Activated naive CD4-positive, alpha-beta T cell treated with anti-CD3 and anti-CD28 coated beads for 36 hours (primary cell): ENCODE results near the gene GSTM2. TPM values are rescaled to one million over a fixed set of nuclear protein-coding genes. Genes with fewer than 3 reads are reported as not detected.

Experiments
- CTCF ChIA-PET: fragments of 350-600 bp; sonication (Branson Sonifier 250); formaldehyde crosslinking; loops from one replicate; lab custom pipeline; 2021; ENCODE audit warnings: antibody characterized with exemption; lab: Charles Lee
- DNase-seq: peaks from one replicate; pipeline ENCODE4 v3.0.0-alpha.2; 2020
- H3K27ac Mint-ChIP-seq: one replicate; pipeline ENCODE4 v1.8.0; 2021; ENCODE audit warnings: mild to moderate bottlenecking, mixed read lengths
- H3K27me3 Mint-ChIP-seq: one replicate; pipeline ENCODE4 v1.8.0; 2021; ENCODE audit warnings: low read depth, mixed read lengths
- H3K36me3 Mint-ChIP-seq: one replicate; pipeline ENCODE4 v1.8.0; 2021; ENCODE audit warnings: low read depth, mixed read lengths
- H3K4me1 Mint-ChIP-seq: one replicate; pipeline ENCODE4 v1.8.0; 2021; ENCODE audit warnings: low read depth, mixed read lengths
- H3K4me3 Mint-ChIP-seq: one replicate; pipeline ENCODE4 v1.8.0; 2021; ENCODE audit warnings: mild to moderate bottlenecking, moderate library complexity, mixed read lengths
- H3K9me3 Mint-ChIP-seq: one replicate; pipeline ENCODE4 v1.8.0; 2021; ENCODE audit warnings: mixed read lengths
- intact Hi-C: fragments of 100-400 bp; cut with micrococcal nuclease; formaldehyde crosslinking; loops from one replicate; pipeline ENCODE4 v1.15.1; 2023
- total RNA-seq, 2 experiments: library from RNA; stranded (reverse); gene quantifications; one replicate each; pipeline ENCODE4 v1.2.3, GENCODE V29; 2021

Gene GSTM2
- total RNA-seq, 2 experiments from 2014 or later = 14.2 to 14.3 TPM

DNA sequence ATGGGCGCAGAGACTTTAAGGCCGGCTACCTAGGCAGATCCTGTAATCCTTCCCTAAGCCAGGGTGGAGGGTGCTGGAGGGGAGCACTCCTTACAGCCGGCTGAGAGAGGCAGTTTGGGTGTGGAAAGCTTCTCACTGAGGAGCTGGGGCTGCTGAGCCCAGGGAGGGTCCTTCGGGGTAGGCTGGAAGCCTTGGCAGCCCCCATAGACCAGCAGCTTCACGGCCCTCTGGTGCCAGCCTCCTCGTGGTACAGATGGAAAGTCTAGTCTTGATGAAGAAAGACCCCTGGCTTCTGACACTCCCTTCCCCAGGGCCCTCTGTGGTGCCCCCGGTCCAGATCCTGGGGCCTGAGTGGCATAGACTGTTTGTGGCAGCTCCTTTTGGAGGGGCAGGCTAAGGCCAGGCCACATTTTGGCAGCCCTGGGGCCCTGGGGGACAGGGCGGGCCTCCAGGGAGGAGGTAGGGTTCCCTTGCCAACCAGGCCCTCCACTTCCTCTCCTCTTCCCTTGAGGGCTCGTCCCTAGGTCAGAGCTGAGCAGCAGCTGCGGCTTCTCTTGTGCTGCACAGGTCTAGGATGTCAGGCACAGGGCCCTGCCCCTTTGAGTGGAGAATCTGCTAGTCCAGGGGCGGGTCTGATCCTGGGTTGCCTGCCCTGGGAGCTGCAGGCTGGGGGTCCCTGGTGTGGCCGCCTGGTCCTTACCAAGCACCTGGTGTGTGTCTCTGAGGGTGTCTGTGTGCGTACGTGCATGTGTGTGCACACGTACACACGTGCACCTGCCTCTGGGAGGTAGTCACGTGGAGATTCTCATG, 43.5 kb upstream of the GSTM2 start:
- intact Hi-C loops = loop anchor here (5.0 kb wide), 1 partner anchor 412 kb away; the partner anchor contains the start of gene SARS1
- Mint-ChIP-seq H3K4me3 (no peak overlapping the region), H3K27me3 (no peaks in the 10 kb centered on the region), H3K4me1 (peaks cover 31% of the 10 kb centered on the region), H3K27ac (peak overlapping the region; percentile 70), H3K9me3 (no peaks in the 10 kb centered on the region), H3K36me3 (peaks cover 15% of the 10 kb centered on the region)
- CTCF ChIA-PET = interaction anchor here (0.6 to 3.8 kb wide), 3 partner anchors 15 to 79 kb away, joined by 4 to 27 read pairs (median 5); no protein-coding TSS in a partner anchor
- no peak for DNase-seq

DNA sequence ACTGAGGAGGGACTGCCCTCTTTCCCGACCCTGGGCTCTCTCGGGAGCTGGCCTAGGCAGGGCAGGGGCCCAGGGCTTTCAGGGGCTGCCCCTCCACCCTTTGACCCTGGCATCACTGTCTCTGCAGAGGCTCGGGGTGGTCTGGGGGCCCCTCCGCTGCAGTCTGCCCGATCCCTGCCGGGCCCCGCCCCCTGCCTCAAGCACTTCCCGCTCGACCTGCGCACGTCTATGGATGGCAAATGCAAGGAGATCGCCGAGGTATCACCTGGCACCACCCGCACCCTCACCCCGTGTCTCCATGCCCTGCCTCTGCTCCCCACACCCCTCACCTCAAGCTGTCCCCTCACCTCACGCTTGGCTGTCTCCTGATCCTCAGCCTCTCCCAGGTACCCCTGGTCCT, 42.7 kb upstream of the GSTM2 start:
- CTCF ChIA-PET = interaction anchor here (0.6 to 3.8 kb wide), 3 partner anchors 14 to 92 kb away, joined by 4 to 27 read pairs (median 4); no protein-coding TSS in a partner anchor
- Mint-ChIP-seq H3K4me3 (no peak overlapping the region), H3K36me3 (peaks cover 22% of the 10 kb centered on the region), H3K4me1 (peaks cover 31% of the 10 kb centered on the region), H3K27ac (peak overlapping the region; percentile 59), H3K9me3 (no peaks in the 10 kb centered on the region), H3K27me3 (no peaks in the 10 kb centered on the region)
- intact Hi-C loops = no loop called here
- DNase-seq = no peak

DNA sequence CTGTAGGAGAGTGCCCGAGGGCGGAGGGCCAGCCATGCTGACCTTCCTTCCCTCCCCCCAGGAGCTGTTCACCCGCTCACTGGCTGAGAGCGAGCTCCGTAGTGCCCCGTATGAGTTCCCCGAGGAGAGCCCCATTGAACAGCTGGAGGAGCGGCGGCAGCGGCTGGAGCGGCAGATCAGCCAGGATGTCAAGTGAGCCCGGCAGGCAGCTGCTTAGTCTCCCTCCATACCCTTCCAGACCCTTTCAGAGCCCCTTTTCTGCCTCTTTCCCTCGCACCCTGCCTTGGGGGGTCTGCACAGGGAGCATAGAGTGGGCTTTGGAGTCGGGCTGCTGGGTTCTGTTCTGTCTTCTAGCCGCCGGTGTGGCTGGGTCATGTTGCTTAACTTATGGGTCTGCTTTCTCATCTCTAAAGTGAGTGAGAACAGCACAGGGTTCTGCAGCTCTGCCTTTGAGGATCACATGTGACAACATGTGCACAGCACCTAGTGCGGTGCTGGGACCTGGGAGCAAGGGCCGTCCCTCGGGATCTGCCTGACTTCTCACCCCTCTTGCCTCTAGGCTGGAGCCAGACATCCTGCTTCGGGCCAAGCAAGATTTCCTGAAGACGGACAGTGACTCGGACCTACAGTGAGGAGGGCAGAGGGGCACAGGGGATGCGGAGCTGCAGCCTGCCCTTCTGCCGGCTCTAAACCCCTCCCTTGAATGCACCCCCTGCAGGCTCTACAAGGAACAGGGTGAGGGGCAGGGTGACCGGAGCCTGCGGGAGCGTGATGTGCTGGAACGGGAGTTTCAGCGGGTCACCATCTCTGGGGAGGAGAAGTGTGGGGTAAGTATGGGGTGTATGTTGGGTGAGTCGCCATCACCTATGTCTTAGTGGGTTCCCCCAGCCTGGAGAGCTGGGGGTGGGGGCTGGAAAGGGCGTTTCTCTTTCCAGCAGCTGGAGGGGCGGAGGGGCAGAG, 42.0 kb upstream of the GSTM2 start:
- H3K4me1 Mint-ChIP-seq = peaks cover 31% of the 10 kb centered on the region
- intact Hi-C loops = no loop called here
- no peak for DNase-seq
- H3K36me3 Mint-ChIP-seq = peaks cover 22% of the 10 kb centered on the region
- peak overlapping the region; percentile 59 for H3K27ac Mint-ChIP-seq
- no peaks in the 10 kb centered on the region for H3K9me3 Mint-ChIP-seq
- no peak overlapping the region for H3K4me3 Mint-ChIP-seq
- H3K27me3 Mint-ChIP-seq = no peaks in the 10 kb centered on the region
- CTCF ChIA-PET = interaction anchor here (0.5 to 3.8 kb wide), 5 partner anchors 13 to 460 kb away, joined by 3 to 27 read pairs (median 4); no protein-coding TSS in a partner anchor

DNA sequence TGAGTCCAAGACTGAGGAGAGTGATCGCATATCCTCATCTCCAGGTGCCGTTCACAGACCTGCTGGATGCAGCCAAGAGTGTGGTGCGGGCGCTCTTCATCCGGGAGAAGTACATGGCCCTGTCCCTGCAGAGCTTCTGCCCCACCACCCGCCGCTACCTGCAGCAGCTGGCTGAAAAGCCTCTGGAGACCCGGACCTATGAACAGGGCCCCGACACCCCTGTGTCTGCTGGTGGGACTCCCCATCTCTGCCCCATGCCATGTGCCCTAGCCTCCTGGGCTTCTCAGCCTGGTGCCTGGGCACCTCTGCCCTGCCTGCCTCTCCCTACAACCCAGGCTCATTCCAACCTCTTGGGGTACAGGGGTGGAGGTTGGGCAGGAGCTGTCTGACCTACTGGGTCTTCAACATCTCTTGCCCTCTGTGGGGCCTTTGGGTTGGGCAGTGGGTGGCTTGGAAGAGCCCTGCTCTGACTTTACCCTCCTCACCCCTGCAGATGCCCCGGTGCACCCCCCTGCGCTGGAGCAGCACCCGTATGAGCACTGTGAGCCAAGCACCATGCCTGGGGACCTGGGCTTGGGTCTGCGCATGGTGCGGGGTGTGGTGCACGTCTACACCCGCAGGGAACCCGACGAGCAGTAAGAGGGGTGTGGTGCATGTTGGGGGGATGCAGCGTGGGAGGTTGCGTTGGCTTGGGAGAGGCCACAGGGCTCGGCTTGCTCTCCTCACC, 41.0 kb upstream of the GSTM2 start:
- no peak overlapping the region for H3K27ac Mint-ChIP-seq
- DNase-seq = no peak
- intact Hi-C loops = no loop called here
- CTCF ChIA-PET = interaction anchor here (0.5 to 3.9 kb wide), 5 partner anchors 12 to 461 kb away, joined by 3 to 27 read pairs (median 9); no protein-coding TSS in a partner anchor
- H3K36me3 Mint-ChIP-seq = peaks cover 23% of the 10 kb centered on the region
- no peaks in the 10 kb centered on the region for H3K9me3 Mint-ChIP-seq
- no peaks in the 10 kb centered on the region for H3K27me3 Mint-ChIP-seq
- peaks cover 25% of the 10 kb centered on the region for H3K4me1 Mint-ChIP-seq
- H3K4me3 Mint-ChIP-seq = no peak overlapping the region

DNA sequence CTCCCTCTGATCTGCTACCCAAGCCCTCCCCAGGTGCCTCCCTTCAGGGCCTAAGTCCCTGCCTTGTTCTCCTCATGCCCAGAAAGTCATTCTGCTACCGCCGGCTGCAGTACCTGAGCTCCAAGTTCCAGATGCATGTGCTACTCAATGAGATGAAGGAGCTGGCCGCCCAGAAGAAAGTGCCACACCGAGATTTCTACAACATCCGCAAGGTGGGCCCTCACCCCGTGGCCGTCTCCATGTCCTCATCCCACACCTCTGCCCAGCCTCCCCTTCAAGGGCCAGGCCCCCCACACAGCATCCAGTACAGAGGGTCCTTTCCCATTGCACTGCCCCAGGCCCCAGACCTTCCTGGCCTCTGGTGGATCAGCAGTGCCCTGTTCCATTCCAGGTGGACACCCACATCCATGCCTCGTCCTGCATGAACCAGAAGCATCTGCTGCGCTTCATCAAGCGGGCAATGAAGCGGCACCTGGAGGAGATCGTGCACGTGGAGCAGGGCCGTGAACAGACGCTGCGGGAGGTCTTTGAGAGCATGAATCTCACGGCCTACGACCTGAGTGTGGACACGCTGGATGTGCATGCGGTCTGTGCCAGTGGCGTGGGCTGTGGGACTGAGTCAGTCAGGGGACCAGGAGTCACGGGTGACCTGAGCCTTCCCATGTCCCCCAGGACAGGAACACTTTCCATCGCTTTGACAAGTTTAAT, 40.0 kb upstream of the GSTM2 start:
- peaks cover 24% of the 10 kb centered on the region for H3K36me3 Mint-ChIP-seq
- CTCF ChIA-PET = interaction anchor here (1.2 to 3.9 kb wide), 5 partner anchors 16 to 131 kb away, joined by 3 to 12 read pairs (median 3); no protein-coding TSS in a partner anchor
- H3K4me3 Mint-ChIP-seq = no peak overlapping the region
- DNase-seq = no peak
- no peaks in the 10 kb centered on the region for H3K27me3 Mint-ChIP-seq
- H3K4me1 Mint-ChIP-seq = peaks cover 15% of the 10 kb centered on the region
- no peaks in the 10 kb centered on the region for H3K9me3 Mint-ChIP-seq
- H3K27ac Mint-ChIP-seq = no peak overlapping the region
- intact Hi-C loops = no loop called here

DNA sequence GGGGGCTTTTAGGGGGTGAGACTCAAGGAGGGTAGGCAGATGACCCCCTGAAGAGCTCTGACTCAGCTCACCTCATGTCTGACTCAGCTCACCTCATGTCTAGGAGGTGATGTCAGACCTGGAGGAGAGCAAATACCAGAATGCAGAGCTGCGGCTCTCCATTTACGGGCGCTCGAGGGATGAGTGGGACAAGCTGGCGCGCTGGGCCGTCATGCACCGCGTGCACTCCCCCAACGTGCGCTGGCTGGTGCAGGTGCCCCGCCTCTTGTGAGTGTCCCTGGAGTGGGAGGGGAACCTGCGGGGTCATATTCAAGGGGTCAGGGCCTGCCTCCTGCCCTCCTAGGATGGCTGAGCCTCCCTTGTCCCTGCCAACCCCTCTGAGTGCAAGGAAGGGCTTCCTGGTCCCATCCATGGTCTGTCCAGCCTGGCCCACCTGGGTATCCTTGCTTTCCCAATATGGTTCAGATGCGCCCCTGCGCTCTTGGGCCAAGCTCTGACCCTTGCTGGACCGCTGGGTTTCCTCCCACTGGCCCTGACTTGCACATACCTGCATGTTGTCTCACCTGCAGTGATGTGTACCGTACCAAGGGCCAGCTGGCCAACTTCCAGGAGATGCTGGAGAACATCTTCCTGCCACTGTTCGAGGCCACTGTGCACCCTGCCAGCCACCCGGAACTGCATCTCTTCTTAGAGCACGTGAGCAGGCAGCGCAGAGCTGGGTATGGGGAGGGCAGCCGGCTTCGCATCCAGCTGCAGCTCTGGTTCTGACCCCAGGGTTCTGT, 39.1 kb upstream of the GSTM2 start:
- Mint-ChIP-seq H3K9me3 (no peaks in the 10 kb centered on the region), H3K4me1 (peaks cover 6% of the 10 kb centered on the region), H3K4me3 (no peak overlapping the region), H3K27ac (no peak overlapping the region), H3K27me3 (no peaks in the 10 kb centered on the region), H3K36me3 (peaks cover 24% of the 10 kb centered on the region)
- CTCF ChIA-PET = interaction anchor here (0.7 to 4.3 kb wide), 7 partner anchors 12 to 132 kb away, joined by 3 to 48 read pairs (median 5); no protein-coding TSS in a partner anchor
- DNase-seq = no peak
- intact Hi-C loops = no loop called here

DNA sequence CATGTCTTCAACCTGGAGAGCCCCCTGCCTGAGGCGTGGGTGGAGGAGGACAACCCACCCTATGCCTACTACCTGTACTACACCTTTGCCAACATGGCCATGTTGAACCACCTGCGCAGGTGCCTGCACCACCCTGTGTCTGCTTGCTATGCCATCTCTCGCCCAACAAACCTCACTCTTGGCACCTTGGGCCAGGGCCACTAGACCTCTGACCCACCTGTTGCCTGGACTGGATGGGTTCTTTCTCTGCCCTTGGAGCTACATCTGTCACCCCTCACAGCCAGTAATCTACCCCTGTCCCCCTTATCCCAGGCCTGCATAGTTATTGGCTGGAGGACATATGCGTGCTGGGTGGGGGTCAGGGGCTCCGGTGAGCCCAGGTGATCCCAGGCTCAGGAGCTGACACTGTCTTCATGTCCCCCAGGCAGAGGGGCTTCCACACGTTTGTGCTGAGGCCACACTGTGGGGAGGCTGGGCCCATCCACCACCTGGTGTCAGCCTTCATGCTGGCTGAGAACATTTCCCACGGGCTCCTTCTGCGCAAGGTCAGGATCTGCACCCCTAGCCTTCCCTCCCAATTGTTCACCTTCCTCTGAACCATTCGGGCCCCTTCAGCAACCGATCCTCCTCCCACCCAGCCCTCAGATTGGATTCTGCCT, 38.4 kb upstream of the GSTM2 start:
- H3K27ac Mint-ChIP-seq = peak overlapping the region; percentile 26
- CTCF ChIA-PET = interaction anchor here (0.5 to 4.3 kb wide), 14 partner anchors 10 to 228 kb away, joined by 3 to 48 read pairs (median 4); partner anchors contain the start of genes AMPD2 and GNAT2
- intact Hi-C loops = loop anchor here (1.0 kb wide), 1 partner anchor 83 kb away; no protein-coding TSS in a partner anchor
- H3K36me3 Mint-ChIP-seq = peaks cover 24% of the 10 kb centered on the region
- no peak for DNase-seq
- H3K9me3 Mint-ChIP-seq = no peaks in the 10 kb centered on the region
- no peaks in the 10 kb centered on the region for H3K27me3 Mint-ChIP-seq
- H3K4me3 Mint-ChIP-seq = no peak overlapping the region
- peaks cover 3% of the 10 kb centered on the region for H3K4me1 Mint-ChIP-seq

DNA sequence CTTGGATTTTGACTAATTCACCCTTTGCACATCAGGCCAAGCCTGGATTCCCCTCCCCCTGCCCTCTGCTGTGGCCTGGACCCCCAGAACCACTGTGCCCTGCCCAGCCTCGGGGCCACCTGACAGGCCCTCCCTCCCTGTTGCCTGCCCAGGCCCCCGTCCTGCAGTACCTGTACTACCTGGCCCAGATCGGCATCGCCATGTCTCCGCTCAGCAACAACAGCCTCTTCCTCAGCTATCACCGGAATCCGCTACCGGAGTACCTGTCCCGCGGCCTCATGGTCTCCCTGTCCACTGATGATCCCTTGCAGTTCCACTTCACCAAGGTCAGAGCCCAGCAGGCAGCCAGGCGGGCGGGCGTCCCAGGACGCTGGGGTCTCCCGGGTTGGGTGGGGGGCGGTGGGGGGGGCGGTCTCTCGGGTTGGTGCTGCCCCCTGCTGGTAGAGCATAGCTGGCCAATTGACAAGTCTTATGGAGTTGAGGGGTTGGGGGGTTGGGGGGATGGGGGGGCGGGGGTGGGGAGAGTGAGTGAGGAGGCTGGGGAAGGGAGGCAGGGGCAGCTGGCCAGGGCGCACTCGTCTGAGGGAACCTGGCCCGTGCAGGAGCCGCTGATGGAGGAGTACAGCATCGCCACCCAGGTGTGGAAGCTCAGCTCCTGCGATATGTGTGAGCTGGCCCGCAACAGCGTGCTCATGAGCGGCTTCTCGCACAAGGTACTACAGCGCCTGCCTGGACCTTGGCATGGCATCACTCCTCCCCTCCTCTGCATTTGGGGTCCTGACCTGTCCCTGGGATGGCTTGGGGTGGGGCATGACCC, 37.6 kb upstream of the GSTM2 start:
- Mint-ChIP-seq H3K36me3 (peaks cover 24% of the 10 kb centered on the region), H3K4me3 (no peak overlapping the region), H3K9me3 (no peaks in the 10 kb centered on the region), H3K27me3 (no peaks in the 10 kb centered on the region), H3K27ac (no peak overlapping the region), H3K4me1 (peaks cover 11% of the 10 kb centered on the region)
- CTCF ChIA-PET = interaction anchor here (0.5 to 4.3 kb wide), 20 partner anchors 10 to 355 kb away, joined by 3 to 48 read pairs (median 4); partner anchors contain the start of genes AHCYL1, AMPD2, GNAT2 and GPR61
- DNase-seq = peak; percentile 58
- intact Hi-C loops = loop anchor here (1.0 kb wide), 1 partner anchor 84 kb away; no protein-coding TSS in a partner anchor

DNA sequence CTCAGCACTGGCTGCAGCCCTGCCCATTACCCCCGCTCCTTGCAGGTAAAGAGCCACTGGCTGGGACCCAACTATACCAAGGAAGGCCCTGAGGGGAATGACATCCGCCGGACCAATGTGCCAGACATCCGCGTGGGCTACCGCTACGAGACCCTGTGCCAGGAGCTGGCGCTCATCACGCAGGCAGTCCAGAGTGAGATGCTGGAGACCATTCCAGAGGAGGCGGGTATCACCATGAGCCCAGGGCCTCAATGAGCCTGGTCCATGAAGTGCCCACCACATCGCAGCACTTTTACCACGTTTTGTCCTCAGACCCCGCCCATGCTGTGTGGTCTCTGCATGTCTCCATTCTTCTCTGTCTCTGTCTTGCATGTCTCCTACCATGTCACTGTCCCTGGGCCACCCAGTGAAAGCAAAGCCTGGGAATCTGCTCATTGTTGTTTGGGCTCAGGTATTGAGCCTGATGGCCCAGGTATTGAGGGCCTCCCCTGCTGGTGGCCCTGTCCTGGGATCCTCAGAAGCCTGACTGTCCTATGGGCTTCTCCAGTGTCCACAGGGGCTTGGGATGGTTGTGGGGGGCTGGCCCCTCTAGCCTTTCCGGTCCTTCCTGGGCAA, 36.9 kb upstream of the GSTM2 start:
- Mint-ChIP-seq H3K27ac (no peak overlapping the region), H3K4me3 (no peak overlapping the region), H3K4me1 (peaks cover 14% of the 10 kb centered on the region), H3K36me3 (peaks cover 21% of the 10 kb centered on the region), H3K27me3 (no peaks in the 10 kb centered on the region), H3K9me3 (no peaks in the 10 kb centered on the region)
- intact Hi-C loops = loop anchor here (1.0 kb wide), 1 partner anchor 85 kb away; no protein-coding TSS in a partner anchor
- no peak for DNase-seq
- CTCF ChIA-PET = interaction anchor here (0.6 to 4.3 kb wide), 15 partner anchors 9 to 354 kb away, joined by 3 to 48 read pairs (median 4); partner anchors contain the start of genes AHCYL1, AMPD2, CYB561D1 and GNAT2
